Aorta (tissue), 5 donors: ENCODE measurements around the gene TNFAIP8L1. TPM values are rescaled to one million over a fixed set of nuclear protein-coding genes. Genes with fewer than 3 reads are reported as not detected.
A peak's percentile ranks its signal among the peaks of the same experiment; 100 is the strongest.

Source experiments
- ATAC-seq: fragments of 200-7000 bp; cut with Tn5 transposase; one replicate; pipeline ENCODE4 v1.9.1; 2022; ENCODE audit warnings: moderate library complexity; ENCODE audit not compliant: low FRiP score
- DNase-seq, 2 donors: peaks; one replicate each; pipeline ENCODE4 v3.0.0-alpha.2; 2020
- H3K27ac ChIP-seq, 2 donors: one replicate each; pipeline ENCODE4 v1.5.1; 2013; ENCODE audit warnings: low read length in 2 of 2, mild to moderate bottlenecking in 2 of 2, moderate library complexity in 2 of 2, control low read depth in 1 of 2, inconsistent platforms in 1 of 2, low read depth in 1 of 2
- H3K27me3 ChIP-seq, 2 donors: one replicate each; pipeline ENCODE4 v1.6.1; 2013; ENCODE audit warnings: control low read depth in 1 of 2, low read length in 1 of 2, mild to moderate bottlenecking in 1 of 2, moderate library complexity in 1 of 2; ENCODE audit not compliant: insufficient read depth in 2 of 2, control insufficient read depth in 1 of 2
- H3K36me3 ChIP-seq, 2 donors: one replicate each; pipeline ENCODE4 v1.6.1; 2013; ENCODE audit warnings: control low read depth in 1 of 2, low read length in 1 of 2, mild to moderate bottlenecking in 1 of 2; ENCODE audit not compliant: insufficient read depth in 2 of 2, control insufficient read depth in 1 of 2
- H3K4me1 ChIP-seq, 2 donors: one replicate each; pipeline ENCODE4 v1.6.1; 2013; ENCODE audit warnings: low read length in 2 of 2, control low read depth in 1 of 2, mild to moderate bottlenecking in 1 of 2, moderate library complexity in 1 of 2; ENCODE audit not compliant: insufficient read depth in 2 of 2, control insufficient read depth in 1 of 2
- H3K4me3 ChIP-seq, 2 donors: one replicate each; pipeline ENCODE4 v1.5.1; 2013; ENCODE audit warnings: low read length in 2 of 2, control low read depth in 1 of 2, mild to moderate bottlenecking in 1 of 2
- H3K9me3 ChIP-seq: one replicate; pipeline ENCODE4 v1.6.1; 2013; ENCODE audit warnings: mild to moderate bottlenecking, low read length; ENCODE audit not compliant: control insufficient read depth
- WGBS, 2 donors: extraction: QIAGEN DNeasy Blood & Tissue Kit; methylation state at CpG; one replicate each; pipeline ENCODE4 v1.1.7; 2013; 5-methylcytosine and 5-hydroxymethylcytosine counted together
- intact Hi-C, 2 donors: fragments of 100-400 bp; cut with DNase I; formaldehyde crosslinking; loops; one replicate each; pipeline versions ENCODE4 v1.14.2 to v1.15.0; 2022
- polyA plus RNA-seq, 2 donors: library from polyadenylated mRNA; stranded (reverse); fragments of 200-250 nt; gene quantifications; one replicate each; pipeline ENCODE4 v1.2.3, GENCODE V29; 2013
- total RNA-seq, 2 donors: library from RNA; stranded (reverse); fragmentation: NEBNext Ultra II Directional; extraction: Animal tissue kit (Norgen Biotek cat#: 25700); gene quantifications; one replicate each; pipeline ENCODE4 v1.2.1, GENCODE V29; 2021
- donor health status: healthy with polysubstance abuse.
- donor health status: Bipolar disorder and iron deficiency.
- donor health status: DM: no; HTN: no; CAD: no.
- donor health status: DM: no; HTN: no; CAD: no.
- donor health status: DM: yes; HTN: yes; CAD: no.

TNFAIP8L1 gene
- total and polyA plus RNA-seq, 4 donors: 1.6 to 13.5 (median 4.6) TPM

- H3K36me3 ChIP-seq: no peaks in the 10 kb centered on the region
- DNase-seq (no peak), ATAC-seq (no peak)
- intact Hi-C loops: no loop called here
- H3K27me3 ChIP-seq: no peaks in the 10 kb centered on the region
- H3K9me3 ChIP-seq: no peaks in the 10 kb centered on the region
- no peak overlapping the region for H3K4me3 ChIP-seq
- H3K4me1 ChIP-seq: no peaks in the 10 kb centered on the region
- no peak overlapping the region for H3K27ac ChIP-seq
- 62 to 70% methylated on average over 6 of the region's 6 CpGs for WGBS, 2 donors
These were observed 34.4 kb upstream of the TNFAIP8L1 start for GRCh38 chr19:4604912-4605311.

- H3K27ac ChIP-seq: no peak overlapping the region
- H3K4me3 ChIP-seq: no peak overlapping the region
- H3K36me3 ChIP-seq: no peaks in the 10 kb centered on the region
- H3K4me1 ChIP-seq: no peaks in the 10 kb centered on the region
- intact Hi-C loops: no loop called here
- DNase-seq (no peak), ATAC-seq (no peak)
- WGBS, 2 donors: 69 to 74% methylated on average over 5 of the region's 5 CpGs
- H3K27me3 ChIP-seq: no peaks in the 10 kb centered on the region
- no peaks in the 10 kb centered on the region for H3K9me3 ChIP-seq
These were observed 33.1 kb upstream of the TNFAIP8L1 start for GRCh38 chr19:4606181-4606580.

GRCh38 chr19:4606921-4607678 is 32.2 kb upstream of the TNFAIP8L1 start:
- H3K36me3 ChIP-seq: no peaks in the 10 kb centered on the region
- intact Hi-C loops: no loop called here
- 9 to 10% methylated on average over 35 of the region's 35 CpGs for WGBS, 2 donors
- no peaks in the 10 kb centered on the region for H3K4me1 ChIP-seq
- H3K27me3 ChIP-seq: no peaks in the 10 kb centered on the region
- H3K9me3 ChIP-seq: no peaks in the 10 kb centered on the region
- H3K4me3 ChIP-seq: no peak overlapping the region
- DNase-seq (peak in 1 of 2 donors; percentile 53), ATAC-seq (no peak)
- H3K27ac ChIP-seq: no peak overlapping the region

GRCh38 chr19:4609878-4610511 is 29.3 kb upstream of the TNFAIP8L1 start:
- peak in 1 of 2 donors; percentile 62 for DNase-seq
- Histone ChIP-seq H3K27ac (no peak overlapping the region), H3K36me3 (no peaks in the 10 kb centered on the region), H3K9me3 (no peaks in the 10 kb centered on the region), H3K4me1 (no peaks in the 10 kb centered on the region), H3K4me3 (no peak overlapping the region), H3K27me3 (no peaks in the 10 kb centered on the region)
- WGBS, 2 donors: 6 to 8% methylated on average over 15 of the region's 15 CpGs
- peak; percentile 52 for ATAC-seq
- intact Hi-C loops: no loop called here

- DNase-seq (no peak), ATAC-seq (no peak)
- Histone ChIP-seq H3K36me3 (no peaks in the 10 kb centered on the region), H3K9me3 (no peaks in the 10 kb centered on the region), H3K27ac (no peak overlapping the region), H3K27me3 (no peaks in the 10 kb centered on the region), H3K4me1 (no peaks in the 10 kb centered on the region), H3K4me3 (no peak overlapping the region)
- WGBS, 2 donors: 90 to 91% methylated on average over 8 of the region's 8 CpGs
- intact Hi-C loops: no loop called here
These were observed 26.0 kb upstream of the TNFAIP8L1 start for GRCh38 chr19:4613254-4613751.

- H3K4me1 ChIP-seq: no peaks in the 10 kb centered on the region
- no peaks in the 10 kb centered on the region for H3K9me3 ChIP-seq
- no peak for ATAC-seq
- H3K27ac ChIP-seq: no peak overlapping the region
- DNase-seq: no peak
- no peak overlapping the region for H3K4me3 ChIP-seq
- WGBS, 2 donors: 31 to 36% methylated on average over 6 of the region's 6 CpGs
- H3K27me3 ChIP-seq: no peaks in the 10 kb centered on the region
- intact Hi-C loops: no loop called here
- H3K36me3 ChIP-seq: no peaks in the 10 kb centered on the region
These were observed 21.3 kb upstream of the TNFAIP8L1 start for GRCh38 chr19:4618019-4618418.

- no peak overlapping the region for H3K4me3 ChIP-seq
- no peaks in the 10 kb centered on the region for H3K36me3 ChIP-seq
- H3K9me3 ChIP-seq: no peaks in the 10 kb centered on the region
- intact Hi-C loops: no loop called here
- no peaks in the 10 kb centered on the region for H3K27me3 ChIP-seq
- ATAC-seq (no peak), DNase-seq (no peak)
- no peaks in the 10 kb centered on the region for H3K4me1 ChIP-seq
- 69 to 70% methylated on average over 17 of the region's 17 CpGs for WGBS, 2 donors
- H3K27ac ChIP-seq: no peak overlapping the region
These were observed 19.5 kb upstream of the TNFAIP8L1 start for GRCh38 chr19:4619668-4620294.

GRCh38 chr19:4620675-4621074 is 18.6 kb upstream of the TNFAIP8L1 start:
- 40 to 54% methylated on average over 2 of the region's 2 CpGs for WGBS, 2 donors
- Histone ChIP-seq H3K9me3 (no peaks in the 10 kb centered on the region), H3K36me3 (no peaks in the 10 kb centered on the region), H3K27me3 (no peaks in the 10 kb centered on the region), H3K27ac (no peak overlapping the region), H3K4me1 (no peaks in the 10 kb centered on the region), H3K4me3 (no peak overlapping the region)
- DNase-seq (no peak), ATAC-seq (no peak)
- intact Hi-C loops: no loop called here
